ENCODE results near the gene ATP7A. TPM values are rescaled to one million over a fixed set of nuclear protein-coding genes. Genes with fewer than 3 reads are reported as not detected.

ATP7A gene
- total RNA-seq, 1 donor from 2014 or later, result 15.0 TPM

GRCh38 chrX:78035061-78035460 is 124.6 kb downstream of the ATP7A start:
- Histone ChIP-seq H3K79me2 (ENCODE audit: insufficient read depth, low read length) (no peaks in the 10 kb centered on the region), H3K27ac (ENCODE audit: low read depth, low read length) (no peak overlapping the region), H3K36me3 (ENCODE audit: insufficient read depth, low read length) (no peaks in the 10 kb centered on the region), H3K4me3 (ENCODE audit: insufficient read depth, low read depth, low read length) (no peak overlapping the region), H2AFZ (ENCODE audit: low read depth, low read length) (no peak overlapping the region), H3K4me2 (ENCODE audit: low read length) (no peak overlapping the region), H3K9me3 (ENCODE audit: insufficient read depth, low read depth, low read length) (no peaks in the 10 kb centered on the region), H4K20me1 (ENCODE audit: insufficient read depth, low read length) (no peaks in the 10 kb centered on the region), H3K4me1 (ENCODE audit: insufficient read depth, low read length) (no peaks in the 10 kb centered on the region), H3K9ac (ENCODE audit: low read length) (no peak overlapping the region), H3K27me3 (ENCODE audit: insufficient read depth, low read length) (no peaks in the 10 kb centered on the region)
- Mint-ChIP-seq H3K9me3 (ENCODE audit: unreplicated experiment) (no peaks in the 10 kb centered on the region), H3K4me1 (ENCODE audit: low read depth, unreplicated experiment) (no peaks in the 10 kb centered on the region), H3K4me3 (ENCODE audit: unreplicated experiment) (no peak overlapping the region), H3K27ac (ENCODE audit: unreplicated experiment) (no peak overlapping the region), H3K36me3 (ENCODE audit: low read depth, unreplicated experiment) (peaks cover 2% of the 10 kb centered on the region), H3K27me3 (ENCODE audit: low read depth, unreplicated experiment) (no peaks in the 10 kb centered on the region)
- no peak for DNase-seq (ENCODE audit: low read depth)
- TF ChIP-seq, protein P1, sequence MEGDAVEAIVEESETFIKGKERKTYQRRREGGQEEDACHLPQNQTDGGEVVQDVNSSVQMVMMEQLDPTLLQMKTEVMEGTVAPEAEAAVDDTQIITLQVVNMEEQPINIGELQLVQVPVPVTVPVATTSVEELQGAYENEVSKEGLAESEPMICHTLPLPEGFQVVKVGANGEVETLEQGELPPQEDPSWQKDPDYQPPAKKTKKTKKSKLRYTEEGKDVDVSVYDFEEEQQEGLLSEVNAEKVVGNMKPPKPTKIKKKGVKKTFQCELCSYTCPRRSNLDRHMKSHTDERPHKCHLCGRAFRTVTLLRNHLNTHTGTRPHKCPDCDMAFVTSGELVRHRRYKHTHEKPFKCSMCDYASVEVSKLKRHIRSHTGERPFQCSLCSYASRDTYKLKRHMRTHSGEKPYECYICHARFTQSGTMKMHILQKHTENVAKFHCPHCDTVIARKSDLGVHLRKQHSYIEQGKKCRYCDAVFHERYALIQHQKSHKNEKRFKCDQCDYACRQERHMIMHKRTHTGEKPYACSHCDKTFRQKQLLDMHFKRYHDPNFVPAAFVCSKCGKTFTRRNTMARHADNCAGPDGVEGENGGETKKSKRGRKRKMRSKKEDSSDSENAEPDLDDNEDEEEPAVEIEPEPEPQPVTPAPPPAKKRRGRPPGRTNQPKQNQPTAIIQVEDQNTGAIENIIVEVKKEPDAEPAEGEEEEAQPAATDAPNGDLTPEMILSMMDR (IDR thresholded peaks at IDR 0.05; ENCODE audit: insufficient read depth, low read depth, low read length), result no peak
- no peak for TF ChIP-seq EZH2 (IDR thresholded peaks at IDR 0.05; ENCODE audit: insufficient read depth, low read length)
- FAIRE-seq, result peak; percentile 29

DNA sequence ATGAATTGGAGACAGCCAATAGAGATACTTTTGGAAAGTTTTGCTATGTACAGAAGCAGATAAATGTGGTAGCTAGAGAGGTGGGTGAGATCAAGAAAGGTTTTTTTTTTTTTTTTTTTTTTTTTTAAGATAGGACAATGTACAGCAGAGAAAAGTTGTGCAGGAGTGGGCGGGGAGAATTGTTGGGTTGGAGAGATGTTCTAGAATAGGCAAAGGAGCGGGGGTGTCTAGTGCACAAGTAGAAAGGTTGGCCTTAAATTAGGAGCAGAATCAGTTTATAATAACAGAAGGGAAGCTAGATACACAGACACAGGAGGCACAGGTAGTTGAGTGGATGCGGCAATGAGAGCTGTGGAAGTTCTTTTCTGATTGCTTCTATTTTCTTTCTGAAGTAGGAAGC is 127.4 kb downstream of the ATP7A start:
- H3K27me3 ChIP-seq (ENCODE audit: insufficient read depth, low read length), result no peaks in the 10 kb centered on the region
- H2AFZ ChIP-seq (ENCODE audit: low read depth, low read length), result no peak overlapping the region
- H3K36me3 ChIP-seq (ENCODE audit: insufficient read depth, low read length), result no peaks in the 10 kb centered on the region
- no peak for DNase-seq (ENCODE audit: low read depth)
- H3K9me3 ChIP-seq (ENCODE audit: insufficient read depth, low read depth, low read length), result no peaks in the 10 kb centered on the region
- H3K9me3 Mint-ChIP-seq (ENCODE audit: unreplicated experiment), result no peaks in the 10 kb centered on the region
- H3K4me3 Mint-ChIP-seq (ENCODE audit: unreplicated experiment), result no peak overlapping the region
- no peak overlapping the region for H3K9ac ChIP-seq (ENCODE audit: low read length)
- H3K4me1 Mint-ChIP-seq (ENCODE audit: low read depth, unreplicated experiment), result no peaks in the 10 kb centered on the region
- no peak overlapping the region for H3K4me2 ChIP-seq (ENCODE audit: low read length)
- no peak for FAIRE-seq
- H4K20me1 ChIP-seq (ENCODE audit: insufficient read depth, low read length), result no peaks in the 10 kb centered on the region
- H3K27ac Mint-ChIP-seq (ENCODE audit: unreplicated experiment), result no peak overlapping the region
- TF ChIP-seq, protein P1 (IDR thresholded peaks at IDR 0.05; ENCODE audit: insufficient read depth, low read depth, low read length), result no peak
- no peak for TF ChIP-seq EZH2 (IDR thresholded peaks at IDR 0.05; ENCODE audit: insufficient read depth, low read length)
- H3K4me3 ChIP-seq (ENCODE audit: insufficient read depth, low read depth, low read length), result no peak overlapping the region
- H3K36me3 Mint-ChIP-seq (ENCODE audit: low read depth, unreplicated experiment), result peaks cover 2% of the 10 kb centered on the region
- no peaks in the 10 kb centered on the region for H3K27me3 Mint-ChIP-seq (ENCODE audit: low read depth, unreplicated experiment)
- no peak overlapping the region for H3K27ac ChIP-seq (ENCODE audit: low read depth, low read length)
- no peaks in the 10 kb centered on the region for H3K4me1 ChIP-seq (ENCODE audit: insufficient read depth, low read length)
- H3K79me2 ChIP-seq (ENCODE audit: insufficient read depth, low read length), result no peaks in the 10 kb centered on the region

DNA sequence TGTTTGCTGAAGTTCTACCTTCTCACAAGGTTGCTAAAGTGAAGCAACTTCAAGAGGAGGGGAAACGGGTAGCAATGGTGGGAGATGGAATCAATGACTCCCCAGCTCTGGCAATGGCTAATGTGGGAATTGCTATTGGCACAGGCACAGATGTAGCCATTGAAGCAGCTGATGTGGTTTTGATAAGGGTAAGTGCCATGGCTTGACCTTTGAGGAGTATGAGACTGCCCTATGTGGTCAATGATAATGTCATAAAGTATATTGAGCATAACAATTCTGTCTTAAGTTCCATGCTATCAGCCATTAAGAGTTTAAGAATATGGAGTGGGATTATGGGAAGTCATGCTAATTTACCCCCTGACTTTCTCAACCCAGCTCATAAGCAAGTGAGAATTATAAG is 132.1 kb downstream of the ATP7A start:
- Histone ChIP-seq H4K20me1 (ENCODE audit: insufficient read depth, low read length) (no peaks in the 10 kb centered on the region), H3K27me3 (ENCODE audit: insufficient read depth, low read length) (no peaks in the 10 kb centered on the region), H3K79me2 (ENCODE audit: insufficient read depth, low read length) (no peaks in the 10 kb centered on the region), H3K36me3 (ENCODE audit: insufficient read depth, low read length) (no peaks in the 10 kb centered on the region), H3K27ac (ENCODE audit: low read depth, low read length) (no peak overlapping the region), H2AFZ (ENCODE audit: low read depth, low read length) (no peak overlapping the region), H3K4me2 (ENCODE audit: low read length) (no peak overlapping the region), H3K4me3 (ENCODE audit: insufficient read depth, low read depth, low read length) (no peak overlapping the region), H3K9me3 (ENCODE audit: insufficient read depth, low read depth, low read length) (no peaks in the 10 kb centered on the region), H3K4me1 (ENCODE audit: insufficient read depth, low read length) (no peaks in the 10 kb centered on the region), H3K9ac (ENCODE audit: low read length) (no peak overlapping the region)
- no peak for TF ChIP-seq EZH2 (IDR thresholded peaks at IDR 0.05; ENCODE audit: insufficient read depth, low read length)
- TF ChIP-seq, protein P1 (IDR thresholded peaks at IDR 0.05; ENCODE audit: insufficient read depth, low read depth, low read length), result no peak
- FAIRE-seq (peak; percentile 54), DNase-seq (ENCODE audit: low read depth) (no peak)
- H3K27ac Mint-ChIP-seq (ENCODE audit: unreplicated experiment), result no peak overlapping the region
- H3K27me3 Mint-ChIP-seq (ENCODE audit: low read depth, unreplicated experiment), result no peaks in the 10 kb centered on the region
- H3K9me3 Mint-ChIP-seq (ENCODE audit: unreplicated experiment), result no peaks in the 10 kb centered on the region
- no peaks in the 10 kb centered on the region for H3K36me3 Mint-ChIP-seq (ENCODE audit: low read depth, unreplicated experiment)
- H3K4me3 Mint-ChIP-seq (ENCODE audit: unreplicated experiment), result no peak overlapping the region
- no peaks in the 10 kb centered on the region for H3K4me1 Mint-ChIP-seq (ENCODE audit: low read depth, unreplicated experiment)

Measured in astrocyte (in vitro differentiated cells and primary cell).